Measurements from ENCODE around the gene ZFYVE27.

Gene ZFYVE27

GRCh38 chr10:97771055-97771891, 34.3 kb downstream of the ZFYVE27 start:
- DNase-seq (ENCODE audit: low spot score) = peak; percentile 42

- no peak for DNase-seq (ENCODE audit: low spot score)
Measured at GRCh38 chr10:97771913-97772823, 35.2 kb downstream of the ZFYVE27 start, which contains the start of gene SFRP5. SFRP5 (minus strand) TSS chr10:97771999; CDS start chr10:97771833, 166 bp downstream.

- DNase-seq (ENCODE audit: low spot score) = no peak
Measured at GRCh38 chr10:97773096-97773495, 36.2 kb downstream of the ZFYVE27 start.

- no peak for DNase-seq (ENCODE audit: low spot score)
Measured at GRCh38 chr10:97774811-97775294, 37.9 kb downstream of the ZFYVE27 start.

- no peak for DNase-seq (ENCODE audit: low spot score)
Measured at GRCh38 chr10:97777143-97777542, 40.2 kb downstream of the ZFYVE27 start.

GRCh38 chr10:97778452-97779302, 41.7 kb downstream of the ZFYVE27 start:
- DNase-seq (ENCODE audit: low spot score) = no peak

- DNase-seq (ENCODE audit: low spot score) = no peak
Measured at GRCh38 chr10:97779492-97779891, 42.6 kb downstream of the ZFYVE27 start.

GRCh38 chr10:97779975-97780374, 43.0 kb downstream of the ZFYVE27 start:
- no peak for DNase-seq (ENCODE audit: low spot score)

GRCh38 chr10:97780841-97781617, 44.1 kb downstream of the ZFYVE27 start:
- DNase-seq (ENCODE audit: low spot score) = no peak

- DNase-seq (ENCODE audit: low spot score) = no peak
Measured at GRCh38 chr10:97781618-97782331, 44.8 kb downstream of the ZFYVE27 start.

- DNase-seq (ENCODE audit: low spot score) = no peak
Measured at GRCh38 chr10:97782455-97783228, 45.7 kb downstream of the ZFYVE27 start.

- DNase-seq (ENCODE audit: low spot score) = no peak
Measured at GRCh38 chr10:97784200-97784810, 47.4 kb downstream of the ZFYVE27 start.

- no peak for DNase-seq (ENCODE audit: low spot score)
Measured at GRCh38 chr10:97785231-97785630, 48.3 kb downstream of the ZFYVE27 start.

- DNase-seq (ENCODE audit: low spot score) = no peak
Measured at GRCh38 chr10:97785731-97786130, 48.8 kb downstream of the ZFYVE27 start.

- no peak for DNase-seq (ENCODE audit: low spot score)
Measured at GRCh38 chr10:97788552-97789442, 51.9 kb downstream of the ZFYVE27 start.

GRCh38 chr10:97789770-97790397, 53.0 kb downstream of the ZFYVE27 start:
- no peak for DNase-seq (ENCODE audit: low spot score)
